NT2/D1 (cell line): ENCODE results near the gene C4orf17.

ENCODE experiments used
- SUZ12 ChIP-seq: IDR thresholded peaks from 2 replicates; pipeline ENCODE4 v1.6.1; 2011; ENCODE audit not compliant: insufficient read length, insufficient read depth; ENCODE audit errors: extremely low read depth
- YY1 ChIP-seq: IDR thresholded peaks from 2 replicates; pipeline ENCODE4 v1.6.1; 2011; ENCODE audit not compliant: insufficient read length, insufficient read depth
- ZNF274 ChIP-seq: IDR thresholded peaks from 2 replicates; pipeline ENCODE4 v1.6.1; 2011; ENCODE audit warnings: mild to moderate bottlenecking, low read depth, low read length

- TF ChIP-seq ZNF274 (no peak), SUZ12 (no peak), YY1 (no peak)
Observed at GRCh38 chr4:99468889-99469288, 41.9 kb upstream of the C4orf17 start.
